ENCODE data around the gene DIAPH2. TPM values are rescaled to one million over a fixed set of nuclear protein-coding genes. Genes with fewer than 3 reads are reported as not detected.

The DIAPH2 gene
- total and polyA plus RNA-seq, 2 of the 13 experiments (the other 11 are each of a cell fraction or from before 2014, with no cell fraction given): 2.1 to 8.5 TPM

DNA sequence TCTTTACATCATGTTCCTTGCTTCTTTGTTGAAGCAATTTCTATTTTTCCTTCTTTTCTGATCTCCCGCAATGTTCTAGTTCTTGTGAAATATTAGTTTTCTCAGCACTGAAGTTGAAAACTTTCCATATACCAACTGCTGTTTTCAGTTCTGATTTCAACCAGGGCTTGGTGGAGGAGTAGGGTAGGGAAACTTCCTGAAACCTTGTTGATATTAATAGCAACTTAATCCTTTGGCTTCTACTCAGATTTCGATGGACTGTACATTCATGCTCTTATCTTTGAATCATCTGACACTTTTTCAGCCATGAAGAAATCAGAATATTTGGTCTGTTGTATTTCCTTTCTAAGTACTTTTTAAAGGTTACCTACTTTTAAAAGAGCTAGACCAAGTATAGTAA, 514.9 kb downstream of the DIAPH2 start:
- no peak for TF ChIP-seq ZNF432 (CRISPR knock-in tag; IDR thresholded peaks at IDR 0.05; ENCODE audit: borderline replicate concordance)
- no peak for TF ChIP-seq NFYC (CRISPR knock-in tag; IDR thresholded peaks at IDR 0.05)
- TF ChIP-seq NFATC3 (CRISPR knock-in tag; IDR thresholded peaks at IDR 0.05): no peak
- TF ChIP-seq NFYB (CRISPR knock-in tag; IDR thresholded peaks at IDR 0.05): no peak
- TF ChIP-seq PPARG (CRISPR knock-in tag; conservative IDR thresholded peaks at IDR 0.05): no peak
- TF ChIP-seq, protein P1, sequence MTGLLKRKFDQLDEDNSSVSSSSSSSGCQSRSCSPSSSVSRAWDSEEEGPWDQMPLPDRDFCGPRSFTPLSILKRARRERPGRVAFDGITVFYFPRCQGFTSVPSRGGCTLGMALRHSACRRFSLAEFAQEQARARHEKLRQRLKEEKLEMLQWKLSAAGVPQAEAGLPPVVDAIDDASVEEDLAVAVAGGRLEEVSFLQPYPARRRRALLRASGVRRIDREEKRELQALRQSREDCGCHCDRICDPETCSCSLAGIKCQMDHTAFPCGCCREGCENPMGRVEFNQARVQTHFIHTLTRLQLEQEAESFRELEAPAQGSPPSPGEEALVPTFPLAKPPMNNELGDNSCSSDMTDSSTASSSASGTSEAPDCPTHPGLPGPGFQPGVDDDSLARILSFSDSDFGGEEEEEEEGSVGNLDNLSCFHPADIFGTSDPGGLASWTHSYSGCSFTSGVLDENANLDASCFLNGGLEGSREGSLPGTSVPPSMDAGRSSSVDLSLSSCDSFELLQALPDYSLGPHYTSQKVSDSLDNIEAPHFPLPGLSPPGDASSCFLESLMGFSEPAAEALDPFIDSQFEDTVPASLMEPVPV (CRISPR knock-in tag; IDR thresholded peaks at IDR 0.05): no peak
- TF ChIP-seq CENPBD1 (CRISPR knock-in tag; IDR thresholded peaks at IDR 0.05; ENCODE audit: borderline replicate concordance, low read depth): no peak
- no peak for TF ChIP-seq ATF7-NPFF (CRISPR knock-in tag; IDR thresholded peaks at IDR 0.05; ENCODE audit: low read depth)
- TF ChIP-seq SIN3A (IDR thresholded peaks at IDR 0.05; ENCODE audit: borderline replicate concordance, low read depth, low read length): no peak
- no peaks in the 10 kb centered on the region for H3K36me3 ChIP-seq (replicated peaks in 1 of 2; ENCODE audit: control insufficient read depth in 1 of 2, insufficient read depth in 2 of 2, low read length in 2 of 2)
- H3K4me2 ChIP-seq (ENCODE audit: low read depth, low read length): no peak overlapping the region
- in situ Hi-C loops (cut with HindIII; ENCODE audit: extremely low pct_ligation_motif_present, low pct_unique_long_range_greater_than_20kb) (no loop called here), intact Hi-C loops (cut with micrococcal nuclease; ENCODE audit: unreplicated experiment) (no loop called here)
- no peak overlapping the region for H2AFZ ChIP-seq (ENCODE audit: low read length)
- no peaks in the 10 kb centered on the region for H3K27me3 ChIP-seq (ENCODE audit: control insufficient read depth in 1 of 2, insufficient read depth in 2 of 2, low read length in 2 of 2)
- no peaks in the 10 kb centered on the region for H3K79me2 ChIP-seq (ENCODE audit: insufficient read depth, low read length)
- no peak overlapping the region for H3K27ac ChIP-seq (ENCODE audit: extremely low read length, insufficient read depth, low read length)
- H3K9me3 ChIP-seq (ENCODE audit: low read length): no peaks in the 10 kb centered on the region
- 100% methylated on average over 2 of the region's 2 CpGs for WGBS (ENCODE audit: low lambda C conversion rate)
- ChIA-PET CTCF (ENCODE audit: low intra/inter-chr PET ratio, low total read pairs) (no interaction called here), POLR2A (no interaction called here)
- no peak for ATAC-seq
- no TSS peak for BruUV-seq (replicated peaks)
- H3K9ac ChIP-seq (ENCODE audit: insufficient read depth, low read depth, low read length): no peak overlapping the region
- no peak for FAIRE-seq
- H4K20me1 ChIP-seq (ENCODE audit: insufficient read depth, low read length): no peaks in the 10 kb centered on the region
- no peaks in the 10 kb centered on the region for H3K4me1 ChIP-seq (ENCODE audit: insufficient read depth, low read length)
- no peak for DNase-seq (ENCODE audit: low spot score)
- no peak overlapping the region for H3K4me3 ChIP-seq (replicated peaks in 1 of 3; ENCODE audit: insufficient read depth in 1 of 3, low read depth in 2 of 3, low read length in 3 of 3)

Data from HepG2 (cell line).